Epithelial cell of proximal tubule (primary cell): Measurements from ENCODE around the gene PNO1. TPM values are rescaled to one million over a fixed set of nuclear protein-coding genes. Genes with fewer than 3 reads are reported as not detected.
"Not testable (repeated sequence)": the region's sequence is repeated elsewhere in the genome, so short reads cannot be mapped to it uniquely, and the experiment has no call there.

Experiments
- DNase-seq: peaks from one replicate; pipeline ENCODE4 v3.0.0-alpha.2; 2011; ENCODE audit warnings: low read depth
- H3K4me3 ChIP-seq: 2 replicates; pipeline ENCODE4 v1.5.1; 2011; ENCODE audit warnings: low read depth, mild to moderate bottlenecking, low read length
- total RNA-seq: library from RNA; depleted of rRNA; stranded (reverse); fragments of >200 nt; gene quantifications from 2 replicates; pipeline ENCODE4 v1.2.3, GENCODE V29; 2015
- TF ChIP-seq, protein P1 (sequence below): conservative IDR thresholded peaks from 2 replicates; pipeline ENCODE4 v1.5.1; 2012; ENCODE audit warnings: low read depth, mild to moderate bottlenecking, low read length

The PNO1 gene
- total RNA-seq, result 17.5 and 43.0 TPM in 2 replicates

DNA sequence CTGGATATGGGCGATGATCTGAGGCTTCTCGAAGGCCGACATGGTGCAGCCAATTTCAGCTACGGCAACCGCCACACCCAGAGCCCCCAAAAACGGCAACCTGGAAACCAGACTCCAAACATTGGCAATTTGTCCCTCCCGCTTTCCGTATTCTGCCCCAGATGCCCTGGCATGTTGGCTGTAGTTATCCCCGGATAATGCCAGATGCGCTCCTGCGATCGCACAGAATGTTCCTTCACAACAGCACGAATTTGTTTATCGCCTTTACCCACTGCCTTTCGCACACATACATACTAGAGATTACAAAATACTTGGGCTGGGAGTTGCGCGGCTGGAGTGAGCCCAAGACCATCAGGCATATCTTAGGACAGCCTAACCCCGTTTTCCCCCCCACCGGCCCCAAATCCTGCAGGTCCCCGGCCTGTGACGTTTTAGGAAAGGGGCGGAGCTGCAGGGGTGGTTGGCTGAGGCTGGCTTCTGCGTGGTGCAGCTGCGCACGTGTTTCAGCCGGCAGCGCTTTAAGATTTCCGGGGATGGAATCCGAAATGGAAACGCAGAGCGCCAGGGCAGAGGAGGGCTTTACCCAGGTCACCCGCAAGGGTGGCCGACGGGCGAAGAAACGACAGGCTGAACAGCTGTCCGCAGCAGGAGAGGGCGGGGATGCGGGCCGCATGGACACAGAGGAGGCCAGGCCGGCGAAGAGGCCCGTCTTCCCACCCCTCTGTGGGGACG is at the start of gene PNO1:
Gene PNO1 (plus strand): TSS at position 487 of the 732 bp plus-strand sequence. CDS start 47 bp downstream, at position 534.
- DNase-seq, result peak; percentile 85
- peak within 1 kb of the TSS; percentile 85 for H3K4me3 ChIP-seq
- TF ChIP-seq, protein P1, sequence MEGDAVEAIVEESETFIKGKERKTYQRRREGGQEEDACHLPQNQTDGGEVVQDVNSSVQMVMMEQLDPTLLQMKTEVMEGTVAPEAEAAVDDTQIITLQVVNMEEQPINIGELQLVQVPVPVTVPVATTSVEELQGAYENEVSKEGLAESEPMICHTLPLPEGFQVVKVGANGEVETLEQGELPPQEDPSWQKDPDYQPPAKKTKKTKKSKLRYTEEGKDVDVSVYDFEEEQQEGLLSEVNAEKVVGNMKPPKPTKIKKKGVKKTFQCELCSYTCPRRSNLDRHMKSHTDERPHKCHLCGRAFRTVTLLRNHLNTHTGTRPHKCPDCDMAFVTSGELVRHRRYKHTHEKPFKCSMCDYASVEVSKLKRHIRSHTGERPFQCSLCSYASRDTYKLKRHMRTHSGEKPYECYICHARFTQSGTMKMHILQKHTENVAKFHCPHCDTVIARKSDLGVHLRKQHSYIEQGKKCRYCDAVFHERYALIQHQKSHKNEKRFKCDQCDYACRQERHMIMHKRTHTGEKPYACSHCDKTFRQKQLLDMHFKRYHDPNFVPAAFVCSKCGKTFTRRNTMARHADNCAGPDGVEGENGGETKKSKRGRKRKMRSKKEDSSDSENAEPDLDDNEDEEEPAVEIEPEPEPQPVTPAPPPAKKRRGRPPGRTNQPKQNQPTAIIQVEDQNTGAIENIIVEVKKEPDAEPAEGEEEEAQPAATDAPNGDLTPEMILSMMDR, result no peak

DNA sequence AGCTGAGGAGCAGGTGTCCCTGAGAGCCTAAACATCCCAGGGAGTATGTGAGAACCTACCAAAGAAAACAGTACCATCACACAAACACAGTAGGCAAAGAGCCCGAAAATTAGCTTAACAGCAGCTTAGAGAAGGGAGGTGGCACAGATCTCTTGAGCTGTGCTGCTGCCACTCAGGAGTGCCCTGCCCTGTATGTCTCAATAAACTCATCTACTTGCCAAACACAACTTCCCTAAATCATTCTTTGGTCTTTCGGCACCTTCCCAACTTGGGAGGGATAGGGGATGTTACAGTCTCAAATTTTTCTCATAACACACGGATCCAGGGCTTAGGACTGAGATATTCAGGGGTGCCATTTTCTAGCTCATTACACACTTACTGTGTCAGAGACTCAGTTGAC is 49.6 kb upstream of the PNO1 start:
- H3K4me3 ChIP-seq, result no peak overlapping the region
- TF ChIP-seq, protein P1, result no peak
- no peak for DNase-seq

DNA sequence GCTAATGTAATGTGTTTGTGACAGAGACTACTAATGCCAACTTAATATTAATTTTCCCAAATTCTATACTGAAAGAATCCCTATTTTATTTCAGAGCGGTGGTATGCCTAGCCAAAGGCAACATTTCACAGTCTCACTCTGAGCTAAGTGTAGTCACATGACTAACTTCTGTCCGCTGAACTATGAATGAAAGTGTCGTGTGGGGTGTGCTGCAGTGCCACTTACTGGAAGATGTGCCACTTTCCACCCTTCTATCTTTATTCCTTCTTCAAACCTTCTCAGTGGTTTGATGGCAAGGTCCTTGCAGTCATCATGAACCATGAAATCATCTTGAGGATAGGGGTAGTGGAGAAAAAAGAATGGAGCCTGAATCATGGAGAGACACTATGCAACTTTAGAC is 47.6 kb upstream of the PNO1 start:
- TF ChIP-seq, protein P1, result peak; percentile 20
- H3K4me3 ChIP-seq, result no peak overlapping the region
- no peak for DNase-seq

DNA sequence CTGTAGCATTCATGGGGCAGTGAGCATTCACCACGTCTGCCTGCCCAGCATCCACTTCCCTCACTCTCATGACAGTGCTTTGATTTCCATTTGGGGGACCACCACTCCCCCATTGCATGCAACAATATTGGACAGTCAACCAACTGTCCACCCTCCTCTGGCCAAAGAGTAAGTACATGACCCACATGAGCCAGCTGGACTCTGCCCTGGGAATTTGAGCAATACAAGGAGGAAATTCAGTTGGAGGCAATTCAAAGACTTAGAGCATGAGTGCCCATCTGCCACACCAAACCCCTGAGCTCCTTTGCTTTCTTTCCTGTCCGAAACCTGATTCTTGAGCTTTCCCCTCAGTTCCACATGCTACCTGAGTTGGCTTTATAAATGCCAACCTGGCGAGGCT is 41.7 kb upstream of the PNO1 start:
- TF ChIP-seq, protein P1, result no peak
- DNase-seq, result no peak
- H3K4me3 ChIP-seq, result no peak overlapping the region

DNA sequence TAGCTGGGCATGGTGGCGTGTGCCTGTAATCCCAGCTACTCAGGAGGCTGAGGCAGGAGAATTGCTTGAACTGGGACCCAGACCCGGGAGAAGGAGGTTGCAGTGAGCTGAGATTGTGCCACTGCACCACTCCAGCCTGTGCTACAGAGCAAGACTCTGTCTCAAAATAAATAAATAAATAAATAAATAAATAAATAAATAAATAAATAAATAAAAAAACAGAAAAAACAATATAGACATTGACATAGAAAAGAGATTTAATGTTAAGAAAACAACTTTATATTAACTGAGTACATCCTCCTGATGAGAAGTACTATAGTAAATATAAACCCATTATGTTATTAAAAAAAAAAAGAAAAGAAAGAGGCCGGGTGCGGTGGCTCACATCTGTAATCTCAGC is 39.8 kb upstream of the PNO1 start:
- H3K4me3 ChIP-seq, DNase-seq: not testable (repeated sequence)

DNA sequence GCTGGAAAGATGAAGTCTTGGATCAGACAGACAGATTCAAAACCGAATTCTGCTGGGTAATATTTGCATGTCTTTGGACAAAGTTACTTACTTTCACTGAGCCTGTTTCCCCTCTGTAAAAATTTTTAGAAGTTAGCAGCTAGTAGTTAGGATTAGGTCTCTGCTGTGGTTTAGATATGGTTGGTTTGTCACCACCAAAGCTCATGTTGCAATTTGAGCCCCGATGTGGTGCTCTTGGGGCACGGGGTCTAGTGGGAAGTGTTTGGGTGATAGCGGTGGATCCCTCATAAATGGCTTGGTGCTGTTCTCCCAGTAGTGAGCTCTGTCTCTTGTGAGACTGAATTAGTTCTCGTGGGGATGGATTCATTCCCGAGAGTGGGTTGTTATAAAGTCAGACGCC is 38.9 kb upstream of the PNO1 start:
- no peak overlapping the region for H3K4me3 ChIP-seq
- TF ChIP-seq, protein P1, result no peak
- no peak for DNase-seq

DNA sequence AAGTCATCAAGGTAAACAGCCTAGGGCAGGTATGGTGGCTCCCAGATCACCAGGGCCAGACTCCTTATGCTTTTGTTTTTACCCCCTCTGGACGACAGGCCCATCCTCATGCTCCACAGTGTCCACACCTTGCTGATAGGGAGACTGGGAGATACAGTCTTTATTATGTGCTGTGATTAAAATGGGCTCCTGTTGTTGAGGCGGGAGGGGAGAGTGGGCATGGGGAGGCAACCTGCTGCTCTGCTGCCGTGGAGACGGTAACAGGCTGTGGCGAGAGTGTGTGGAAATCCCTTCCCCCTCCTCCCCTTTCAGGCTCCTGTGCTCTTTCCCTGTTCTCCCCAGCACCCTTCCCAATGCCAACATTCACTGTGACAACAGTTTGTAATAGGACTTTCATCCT is 38.2 kb upstream of the PNO1 start:
- no peak for DNase-seq
- TF ChIP-seq, protein P1, result no peak
- H3K4me3 ChIP-seq, result no peak overlapping the region
